Neural progenitor cell (in vitro differentiated cells): ENCODE results near the gene TMEM14A. TPM values are rescaled to one million over a fixed set of nuclear protein-coding genes. Genes with fewer than 3 reads are reported as not detected.
A peak's percentile ranks its signal among the peaks of the same experiment; 100 is the strongest.

Experiments
- DNase-seq: peaks from one replicate; pipeline ENCODE4 v3.0.0-alpha.2; 2016; ENCODE audit warnings: low spot score
- H2AFZ ChIP-seq: fragments of 200-600 bp; sonication (generic); replicated peaks from 2 replicates; pipeline ENCODE4 v1.6.1; 2016; ENCODE audit warnings: antibody characterized with exemption
- H3F3A ChIP-seq: fragments of 200-600 bp; sonication (generic); 2 replicates; pipeline ENCODE4 v1.6.1; 2016; ENCODE audit warnings: antibody characterized with exemption, low read depth
- H3K27ac ChIP-seq: fragments of 200-600 bp; sonication (generic); 2 replicates; pipeline ENCODE4 v1.5.1; 2016; ENCODE audit warnings: mild to moderate bottlenecking
- H3K27me3 ChIP-seq: fragments of 200-600 bp; sonication (generic); 2 replicates; pipeline ENCODE4 v1.6.1; 2016; ENCODE audit warnings: mild to moderate bottlenecking, moderate library complexity
- H3K36me3 ChIP-seq: fragments of 200-600 bp; sonication (generic); 2 replicates; pipeline ENCODE4 v1.5.1; 2016
- H3K4me1 ChIP-seq: fragments of 200-600 bp; sonication (generic); 2 replicates; pipeline ENCODE4 v1.6.1; 2016; ENCODE audit warnings: mixed run types
- H3K4me2 ChIP-seq: fragments of 200-600 bp; sonication (generic); 2 replicates; pipeline ENCODE4 v1.6.1; 2016
- H3K4me3 ChIP-seq: fragments of 200-600 bp; sonication (generic); 2 replicates; pipeline ENCODE4 v1.5.1; 2016
- H3K79me2 ChIP-seq: fragments of 200-600 bp; sonication (generic); 2 replicates; pipeline ENCODE4 v1.6.1; 2016; ENCODE audit warnings: low read depth
- H3K9ac ChIP-seq: fragments of 200-600 bp; sonication (generic); 2 replicates; pipeline ENCODE4 v1.6.1; 2016
- H3K9me3 ChIP-seq: fragments of 200-600 bp; sonication (generic); 2 replicates; pipeline ENCODE4 v1.5.1; 2016; ENCODE audit warnings: low read depth
- H4K20me1 ChIP-seq: fragments of 200-600 bp; sonication (generic); 2 replicates; pipeline ENCODE4 v1.6.1; 2016; ENCODE audit warnings: low read depth
- H3K27ac Mint-ChIP-seq: 3 replicates; pipeline ENCODE4 v1.8.0; 2021; ENCODE audit warnings: mixed read lengths
- H3K27me3 Mint-ChIP-seq: 2 replicates; pipeline ENCODE4 v1.8.0; 2022; ENCODE audit warnings: low read depth, mild to moderate bottlenecking, inconsistent platforms, moderate library complexity, mixed read lengths; ENCODE audit not compliant: insufficient read depth
- H3K36me3 Mint-ChIP-seq: 3 replicates; pipeline ENCODE4 v1.8.0; 2021; ENCODE audit warnings: mixed read lengths
- H3K4me1 Mint-ChIP-seq: 3 replicates; pipeline ENCODE4 v1.8.0; 2021; ENCODE audit warnings: mixed read lengths
- H3K4me3 Mint-ChIP-seq: 3 replicates; pipeline ENCODE4 v1.8.0; 2021; ENCODE audit warnings: mild to moderate bottlenecking, moderate library complexity, mixed read lengths
- H3K9me3 Mint-ChIP-seq: 3 replicates; pipeline ENCODE4 v1.8.0; 2020; ENCODE audit warnings: mixed read lengths
- CTCF ChIP-seq: fragments of 200-600 bp; sonication (generic); IDR thresholded peaks from 2 replicates; pipeline ENCODE4 v1.5.1; 2017; ENCODE audit warnings: antibody characterized with exemption, mild to moderate bottlenecking
- EZH2 ChIP-seq: fragments of 200-600 bp; sonication (generic); IDR thresholded peaks from 2 replicates; pipeline ENCODE4 v1.6.1; 2017; ENCODE audit warnings: antibody characterized with exemption, mild to moderate bottlenecking, moderate library complexity
- EZH2phosphoT487 ChIP-seq: fragments of 200-600 bp; sonication (generic); IDR thresholded peaks from 2 replicates; pipeline ENCODE4 v1.6.1; 2017; ENCODE audit warnings: antibody characterized with exemption
- total RNA-seq: library from RNA; depleted of rRNA; stranded (reverse); fragments of >200 nt; gene quantifications from 2 replicates; pipeline ENCODE4 v1.2.3, GENCODE V29; 2015; ENCODE audit warnings: low replicate concordance

TMEM14A gene
- total RNA-seq, 1 donor from 2014 or later, result 33.7 TPM

GRCh38 chr6:52726193-52726542 lies 55.3 kb downstream of the TMEM14A start:
- Histone ChIP-seq H4K20me1 (no peaks in the 10 kb centered on the region), H3K4me2 (peak overlapping the region; percentile 7), H3K27ac (peak overlapping the region; percentile 9), H3K79me2 (no peaks in the 10 kb centered on the region), H2AFZ (peak overlapping the region; percentile 47), H3K4me1 (peaks cover 15% of the 10 kb centered on the region), H3F3A (peaks cover 11% of the 10 kb centered on the region), H3K27me3 (no peaks in the 10 kb centered on the region), H3K9me3 (no peaks in the 10 kb centered on the region), H3K4me3 (no peak overlapping the region), H3K36me3 (no peaks in the 10 kb centered on the region), H3K9ac (no peak overlapping the region)
- no peak for TF ChIP-seq EZH2
- TF ChIP-seq EZH2phosphoT487, result no peak
- no peak for TF ChIP-seq CTCF
- Mint-ChIP-seq H3K27me3 (no peaks in the 10 kb centered on the region), H3K36me3 (no peaks in the 10 kb centered on the region), H3K4me1 (peaks cover 8% of the 10 kb centered on the region), H3K27ac (no peak overlapping the region), H3K9me3 (no peaks in the 10 kb centered on the region), H3K4me3 (no peak overlapping the region)
- DNase-seq, result no peak

- Histone ChIP-seq H3F3A (peaks cover 11% of the 10 kb centered on the region), H3K27ac (peak overlapping the region; percentile 9), H3K4me3 (no peak overlapping the region), H3K36me3 (no peaks in the 10 kb centered on the region), H3K4me2 (peak overlapping the region; percentile 7), H3K9me3 (no peaks in the 10 kb centered on the region), H3K9ac (no peak overlapping the region), H4K20me1 (no peaks in the 10 kb centered on the region), H3K79me2 (no peaks in the 10 kb centered on the region), H3K27me3 (no peaks in the 10 kb centered on the region), H3K4me1 (peaks cover 22% of the 10 kb centered on the region), H2AFZ (peak overlapping the region; percentile 47)
- DNase-seq, result peak; percentile 24
- TF ChIP-seq CTCF, result no peak
- TF ChIP-seq EZH2, result no peak
- TF ChIP-seq EZH2phosphoT487, result no peak
- H3K4me3 Mint-ChIP-seq, result no peak overlapping the region
- H3K36me3 Mint-ChIP-seq, result no peaks in the 10 kb centered on the region
- peaks cover 2% of the 10 kb centered on the region for H3K9me3 Mint-ChIP-seq
- peaks cover 15% of the 10 kb centered on the region for H3K4me1 Mint-ChIP-seq
- no peaks in the 10 kb centered on the region for H3K27me3 Mint-ChIP-seq
- H3K27ac Mint-ChIP-seq, result peak overlapping the region; percentile 57
These were observed 56.0 kb downstream of the TMEM14A start for GRCh38 chr6:52726741-52727535.

- no peak overlapping the region for H3K9ac ChIP-seq
- no peaks in the 10 kb centered on the region for H3K36me3 ChIP-seq
- no peak for DNase-seq
- no peaks in the 10 kb centered on the region for H3K79me2 ChIP-seq
- H3K9me3 ChIP-seq, result no peaks in the 10 kb centered on the region
- H3K4me2 ChIP-seq, result no peak overlapping the region
- peaks cover 11% of the 10 kb centered on the region for H3F3A ChIP-seq
- H3K4me1 Mint-ChIP-seq, result peaks cover 21% of the 10 kb centered on the region
- no peaks in the 10 kb centered on the region for H4K20me1 ChIP-seq
- no peak overlapping the region for H3K27ac ChIP-seq
- TF ChIP-seq EZH2, result no peak
- TF ChIP-seq CTCF, result no peak
- H3K4me3 ChIP-seq, result no peak overlapping the region
- H3K27ac Mint-ChIP-seq, result no peak overlapping the region
- H3K4me3 Mint-ChIP-seq, result no peak overlapping the region
- H3K9me3 Mint-ChIP-seq, result peaks cover 2% of the 10 kb centered on the region
- H3K27me3 ChIP-seq, result no peaks in the 10 kb centered on the region
- H3K4me1 ChIP-seq, result peaks cover 26% of the 10 kb centered on the region
- no peaks in the 10 kb centered on the region for H3K27me3 Mint-ChIP-seq
- no peak overlapping the region for H2AFZ ChIP-seq
- H3K36me3 Mint-ChIP-seq, result no peaks in the 10 kb centered on the region
These were observed 57.0 kb downstream of the TMEM14A start for GRCh38 chr6:52727908-52728307.
